ENCODE measurements around the gene BBS7.

GRCh38 chr4:121783210-121783609 is 87.1 kb downstream of the BBS7 start:
- TF ChIP-seq CTCF (IDR thresholded peaks at IDR 0.05) (no peak), POLR2A (IDR thresholded peaks at IDR 0.05) (no peak), EP300 (IDR thresholded peaks at IDR 0.05) (no peak), POLR2AphosphoS5 (IDR thresholded peaks at IDR 0.05) (no peak)

Data from sigmoid colon (tissue), 4 donors.